Measurements from ENCODE around the gene SPTBN2.
A peak's percentile ranks its signal among the peaks of the same experiment; 100 is the strongest.

The SPTBN2 gene

DNA sequence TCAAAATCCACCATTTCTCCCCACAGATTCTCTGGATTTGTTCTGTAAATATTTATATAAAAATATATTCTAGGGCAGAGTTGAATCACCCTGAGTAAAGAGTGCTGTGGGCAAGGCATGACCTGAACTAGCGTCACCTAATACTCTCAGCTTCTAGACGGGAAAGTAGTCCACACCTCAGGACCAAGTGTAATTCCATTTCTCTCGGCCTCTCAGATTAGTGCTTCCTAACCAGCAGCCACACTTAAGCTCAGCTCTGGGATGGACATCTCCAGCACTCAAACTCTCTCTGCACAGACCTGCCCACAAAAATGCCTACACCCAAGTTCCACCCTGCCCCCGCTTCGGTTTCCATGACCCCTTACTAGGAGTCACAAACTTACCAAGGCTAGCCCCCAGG, 5.3 kb downstream of the SPTBN2 start:
- DNase-seq, result no peak

DNA sequence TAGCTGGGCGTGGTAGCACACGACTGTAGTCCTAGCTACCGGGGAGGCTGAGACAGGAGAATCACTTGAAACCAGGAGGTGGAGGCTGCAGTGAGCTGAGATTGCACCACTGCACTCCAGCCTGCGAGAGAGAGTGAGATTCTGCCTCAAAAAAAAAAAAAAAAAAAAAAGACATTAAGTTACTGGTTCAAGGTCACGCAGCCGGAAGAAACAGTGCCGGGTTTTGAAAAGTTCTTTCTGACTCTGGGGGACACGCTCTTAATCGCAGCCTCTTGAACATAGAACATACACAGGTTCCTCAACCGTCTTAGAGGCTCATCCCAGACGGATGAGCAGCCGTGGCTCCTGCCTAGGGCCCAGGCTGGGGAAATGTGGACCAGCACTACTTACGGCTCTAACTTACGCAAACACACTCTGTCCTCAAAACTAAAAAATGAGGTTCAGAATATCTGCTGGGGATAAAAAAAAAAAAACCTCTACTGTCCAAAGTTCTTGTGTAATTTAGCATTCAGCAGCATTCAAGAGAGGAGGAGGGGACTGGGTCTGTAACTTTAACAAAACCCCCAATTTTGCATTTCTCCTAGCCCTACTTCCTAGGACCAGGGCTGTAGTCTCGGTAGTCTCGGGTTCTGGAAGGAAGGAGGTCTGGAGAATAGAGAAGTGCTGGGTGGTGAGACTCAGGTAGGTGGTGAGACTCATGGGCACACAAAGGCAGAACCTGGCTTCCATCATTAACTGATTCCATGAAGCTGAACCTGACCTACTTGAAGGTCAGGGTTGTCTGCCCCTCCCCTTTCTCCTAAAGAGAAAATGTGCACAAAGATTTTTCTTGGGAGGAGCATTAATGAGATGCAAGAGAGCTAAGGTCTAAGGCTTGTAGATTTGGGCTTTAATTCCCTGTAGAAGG, 6.0 kb downstream of the SPTBN2 start:
- DNase-seq, result no peak

DNA sequence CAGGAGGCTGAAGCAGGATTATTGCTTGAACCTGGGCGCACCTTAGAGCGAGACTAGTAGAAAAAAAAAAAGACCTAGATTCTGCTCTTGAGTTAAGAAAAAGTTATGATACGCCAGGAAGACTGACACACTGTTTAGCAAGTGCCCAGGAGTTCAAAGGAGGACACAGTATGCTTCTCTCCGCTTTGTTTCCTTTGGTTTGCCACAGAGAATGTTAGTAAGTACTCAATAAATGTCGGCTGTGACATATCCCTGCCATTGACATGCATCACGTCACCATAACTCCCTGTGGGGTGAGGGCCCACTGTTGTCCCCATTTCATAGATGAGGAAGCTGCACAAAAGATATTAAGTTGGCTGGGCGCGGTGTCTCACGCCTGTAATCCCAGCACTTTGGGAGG, 7.1 kb downstream of the SPTBN2 start:
- no peak for DNase-seq

DNA sequence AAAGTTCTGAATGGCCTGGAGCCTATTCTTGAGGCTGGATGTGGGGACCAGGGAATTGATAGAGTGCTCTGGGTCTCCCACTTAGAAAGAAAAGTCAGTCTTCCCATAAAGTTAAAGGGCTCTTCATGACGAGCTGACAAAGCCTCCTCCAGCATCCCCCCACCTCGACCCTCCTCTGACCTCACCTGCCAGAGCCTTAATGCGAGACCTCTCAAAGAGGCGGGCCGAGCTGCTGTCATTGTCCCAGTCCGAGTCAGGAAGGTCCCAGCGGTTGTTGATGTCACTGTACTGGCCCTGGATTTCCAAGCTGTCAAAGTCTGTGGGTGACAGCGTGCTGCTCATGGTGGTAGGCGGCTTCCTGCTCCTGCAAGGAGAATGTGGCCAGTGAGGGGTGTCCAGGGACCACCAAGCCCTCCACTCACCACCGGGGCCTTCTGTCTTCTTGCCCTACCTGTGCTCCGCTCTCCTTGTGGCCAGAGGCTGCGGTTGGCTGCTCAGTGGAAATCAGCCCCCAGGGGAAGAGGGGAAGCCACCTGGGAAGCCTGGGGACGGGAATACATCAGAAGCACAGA, 8.0 kb downstream of the SPTBN2 start:
- DNase-seq, result no peak

DNA sequence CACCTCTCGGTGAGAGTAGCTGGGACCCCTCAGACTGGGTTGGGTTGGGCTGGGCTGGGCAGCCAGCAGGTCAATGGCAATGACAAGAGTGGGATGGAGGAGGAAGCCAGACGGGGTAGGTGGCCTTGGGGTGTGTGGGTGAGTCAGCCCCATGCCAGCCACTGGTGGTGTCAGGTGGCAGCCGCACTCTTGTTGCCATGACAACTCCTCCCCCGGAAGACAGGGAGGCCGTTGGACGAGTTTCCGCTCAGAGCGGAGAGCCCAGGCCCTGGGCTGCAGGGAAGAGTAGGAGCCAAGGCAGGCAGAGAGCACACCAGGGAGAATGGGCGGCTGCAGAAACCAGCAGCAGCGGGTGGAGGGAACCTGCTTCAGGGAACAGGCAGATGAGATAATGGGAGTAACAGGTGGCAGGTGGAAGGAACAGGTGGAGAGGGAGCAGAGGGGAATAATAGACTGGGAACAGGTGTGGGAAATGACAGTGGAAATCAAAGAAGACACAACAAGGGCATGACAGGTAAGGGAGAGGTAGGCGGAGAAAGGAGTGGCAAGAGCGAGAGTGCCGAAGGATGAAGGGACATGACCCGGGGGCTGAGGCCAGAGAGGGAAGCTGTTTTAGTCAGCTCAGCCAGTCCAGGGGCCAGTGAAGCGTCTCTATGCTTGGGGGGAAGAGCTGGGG, 8.7 kb downstream of the SPTBN2 start:
- DNase-seq, result peak in 1 of 2 donors; percentile 10

DNA sequence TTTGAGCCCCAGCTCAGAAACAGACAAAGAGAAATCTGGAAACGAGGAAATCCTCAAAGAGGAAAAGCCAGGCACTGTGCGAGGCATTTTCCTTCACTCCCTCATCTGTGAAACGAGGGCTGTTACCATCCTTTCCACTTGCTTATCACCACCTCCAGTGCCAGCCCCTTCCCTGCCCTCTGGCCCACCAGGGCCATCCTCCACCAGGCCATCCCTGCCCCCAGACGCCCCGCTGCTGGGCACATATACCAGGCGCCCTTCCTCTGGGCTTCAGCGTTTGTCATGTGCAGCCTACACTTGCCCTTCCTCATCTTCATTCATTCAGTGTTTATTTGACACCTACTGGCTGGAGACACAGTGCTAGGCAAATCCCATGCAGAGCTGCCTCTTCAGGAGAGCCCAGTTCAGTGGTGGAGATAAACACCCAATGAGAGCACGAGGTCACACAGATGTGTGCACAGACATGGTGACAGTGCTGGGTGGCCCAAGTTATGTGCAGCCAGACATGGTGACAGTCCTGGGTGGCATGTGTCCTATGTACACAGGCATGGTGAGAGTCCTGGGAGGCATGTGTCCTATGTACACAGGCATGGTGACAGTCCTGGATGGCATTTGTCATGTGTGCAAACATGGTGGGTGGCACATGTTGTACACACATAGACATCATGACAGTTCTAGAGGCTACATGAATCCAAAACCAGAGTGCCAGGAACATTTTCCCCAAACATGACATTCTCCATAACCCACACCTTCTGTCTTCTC, 9.7 kb downstream of the SPTBN2 start:
- no peak for DNase-seq

DNA sequence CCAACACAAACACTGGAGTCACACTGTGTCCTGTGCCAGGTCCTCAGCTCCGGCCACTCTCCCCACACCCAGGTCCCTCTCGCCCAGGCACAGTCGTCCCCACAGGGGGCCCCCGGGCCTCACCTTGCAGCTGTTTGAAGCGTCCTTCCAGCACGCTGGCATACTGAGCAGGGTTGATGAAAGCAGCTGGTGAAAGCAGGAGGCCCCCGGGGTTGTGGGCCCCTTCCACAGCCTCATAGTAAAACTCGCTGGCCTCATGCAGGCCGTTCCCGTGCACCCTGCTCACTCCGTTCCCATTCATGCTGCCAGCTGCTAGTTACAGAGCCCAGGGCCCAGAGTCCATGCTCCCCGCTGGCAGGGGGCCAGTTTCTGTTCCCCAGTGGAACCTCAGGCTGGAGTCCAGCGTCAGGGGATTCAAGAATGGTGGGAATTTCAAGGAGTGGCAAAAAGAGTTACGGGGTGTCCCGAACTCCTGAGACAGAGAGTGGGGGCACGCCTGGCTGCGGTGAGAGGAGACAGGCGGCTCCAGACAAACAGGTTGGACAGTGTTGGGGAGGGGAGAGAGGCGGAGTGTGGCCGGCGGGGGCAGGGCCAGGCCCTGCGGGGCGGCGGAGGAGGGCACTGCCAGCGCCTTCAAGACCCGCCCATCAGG, 10.6 kb downstream of the SPTBN2 start:
- no peak for DNase-seq

DNA sequence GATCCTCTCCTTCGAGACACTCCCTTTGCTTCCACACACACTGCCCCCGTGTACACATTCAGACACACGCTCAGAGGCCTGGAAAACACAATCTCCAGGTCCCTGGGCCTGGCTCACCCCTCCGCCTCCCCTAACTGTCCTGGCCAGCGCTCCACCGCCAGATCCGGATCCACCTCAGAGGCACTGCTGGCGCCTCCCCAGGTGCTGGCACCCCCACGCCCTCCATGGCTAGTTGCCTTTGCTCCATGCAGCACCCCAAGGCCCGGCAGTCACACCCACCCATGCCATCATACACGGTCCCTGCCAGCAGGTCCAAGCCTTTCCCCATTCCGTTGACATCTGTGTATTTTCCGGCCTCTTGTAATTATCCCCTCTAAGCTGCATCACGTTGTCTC, 11.1 kb downstream of the SPTBN2 start:
- no peak for DNase-seq

DNA sequence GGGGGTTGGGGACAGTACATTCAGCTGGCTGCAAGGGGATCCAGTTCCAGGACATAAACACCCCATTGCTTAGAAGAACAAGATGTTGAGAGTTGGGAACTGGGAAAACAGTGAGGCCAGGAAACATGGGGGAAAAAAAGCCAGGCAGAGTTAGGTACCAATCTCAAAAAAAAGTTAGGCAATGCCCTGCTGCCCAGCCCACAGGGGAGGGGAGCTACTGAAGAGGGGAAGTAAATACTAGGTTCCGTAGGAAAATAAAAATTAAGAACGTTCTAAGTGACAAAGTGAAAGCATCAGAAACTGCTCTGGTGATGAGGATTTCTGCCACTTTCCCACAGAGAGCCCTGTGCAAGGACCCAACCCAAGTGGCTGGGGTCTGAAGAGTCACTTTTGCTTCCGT, 12.0 kb downstream of the SPTBN2 start:
- DNase-seq, result no peak

DNA sequence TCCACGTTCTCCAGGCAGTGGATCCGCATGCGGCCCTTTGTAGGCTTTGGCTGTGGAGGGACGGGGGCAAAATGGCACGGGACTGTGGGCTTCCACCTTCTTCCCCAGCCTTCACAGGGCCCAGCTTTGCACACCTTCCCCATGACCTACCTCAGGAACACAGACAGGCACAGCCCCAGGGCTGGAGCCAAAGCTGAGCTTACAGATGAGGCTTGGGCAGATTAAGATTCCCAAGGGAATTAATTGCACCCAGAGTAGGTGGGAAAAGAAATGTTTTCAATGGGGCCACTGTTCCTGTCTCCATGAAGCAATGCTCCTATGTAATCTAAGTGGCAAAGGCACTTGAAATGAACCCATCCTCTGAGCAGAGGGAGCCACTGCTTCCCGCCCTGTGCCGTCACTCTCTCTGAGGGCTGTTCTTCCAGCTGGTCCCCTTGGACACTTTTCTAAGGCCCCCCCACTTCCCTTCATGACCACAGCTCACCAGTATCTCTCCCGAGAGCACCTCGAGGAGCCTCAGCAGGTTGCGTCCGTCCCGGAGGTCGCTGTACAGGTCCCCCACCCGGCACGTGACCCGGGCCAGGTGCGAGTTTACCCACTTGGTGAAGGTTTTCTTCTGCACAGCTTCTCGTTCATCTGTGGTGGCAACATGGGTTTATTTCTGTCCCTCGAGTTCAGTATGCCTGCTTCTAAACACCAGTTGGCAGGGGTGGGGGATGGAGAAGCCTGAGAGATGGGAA, 13.5 kb downstream of the SPTBN2 start:
- no peak for DNase-seq

DNA sequence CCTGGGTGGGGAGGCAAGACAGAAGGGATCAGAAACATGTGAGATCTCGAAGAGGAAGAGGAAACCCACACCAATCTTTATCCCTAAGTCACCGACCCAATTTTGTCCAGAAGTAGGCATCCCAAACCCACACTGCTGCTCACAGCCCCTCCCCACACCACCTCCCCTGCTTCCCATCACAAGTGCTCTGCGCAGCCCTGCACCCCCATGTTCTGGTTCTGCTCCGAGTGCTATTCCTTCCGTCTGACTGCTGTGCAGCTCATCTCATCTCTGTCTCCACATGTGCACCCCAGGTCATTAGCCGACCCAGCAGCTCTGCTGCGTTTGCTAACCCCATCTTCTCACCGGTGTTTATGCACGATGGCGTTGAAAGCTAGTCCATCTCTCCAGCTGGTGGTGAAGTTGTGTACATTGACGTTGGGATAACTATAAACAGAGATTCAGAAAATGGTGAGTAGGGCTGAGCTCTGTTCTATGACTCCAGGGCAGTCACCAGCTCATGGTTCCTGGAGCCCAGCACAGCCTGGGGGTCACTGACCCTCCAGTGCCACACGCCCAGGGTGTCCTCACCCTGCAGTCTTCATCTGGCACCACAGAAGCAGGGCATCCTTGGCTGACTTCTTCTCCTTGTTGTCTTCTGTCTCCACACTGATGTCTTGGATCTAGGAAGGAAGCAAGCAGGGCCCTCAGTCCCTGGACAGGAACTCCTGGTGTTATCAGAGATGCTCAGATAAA, 15.1 kb downstream of the SPTBN2 start:
- no peak for DNase-seq

DNA sequence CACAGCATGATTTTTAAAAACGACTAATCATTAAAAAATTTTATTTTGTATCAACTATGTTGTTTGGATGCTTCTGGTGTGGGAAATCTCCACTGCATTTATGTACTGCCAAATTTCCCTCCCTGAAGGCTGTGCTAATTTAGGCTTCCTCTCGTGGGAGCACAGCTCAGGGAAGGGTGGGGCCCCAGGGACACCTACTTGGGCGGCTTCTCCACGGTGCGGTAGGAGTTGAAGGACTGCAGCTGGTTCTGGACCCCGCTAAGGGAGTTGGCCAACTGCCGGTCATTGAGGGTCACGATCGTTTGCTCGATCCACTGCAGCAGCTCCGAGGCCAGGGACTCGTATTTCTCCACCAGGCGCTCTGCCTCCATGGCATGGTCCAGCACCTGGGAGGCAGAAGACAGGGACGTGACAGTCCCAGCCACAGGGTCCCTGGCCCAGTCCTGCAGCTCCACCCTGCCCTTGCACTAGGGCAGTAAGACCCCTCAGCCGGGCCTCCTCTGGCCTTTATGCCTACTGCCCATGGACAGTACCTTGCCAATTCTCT, 18.6 kb downstream of the SPTBN2 start:
- DNase-seq, result no peak

DNA sequence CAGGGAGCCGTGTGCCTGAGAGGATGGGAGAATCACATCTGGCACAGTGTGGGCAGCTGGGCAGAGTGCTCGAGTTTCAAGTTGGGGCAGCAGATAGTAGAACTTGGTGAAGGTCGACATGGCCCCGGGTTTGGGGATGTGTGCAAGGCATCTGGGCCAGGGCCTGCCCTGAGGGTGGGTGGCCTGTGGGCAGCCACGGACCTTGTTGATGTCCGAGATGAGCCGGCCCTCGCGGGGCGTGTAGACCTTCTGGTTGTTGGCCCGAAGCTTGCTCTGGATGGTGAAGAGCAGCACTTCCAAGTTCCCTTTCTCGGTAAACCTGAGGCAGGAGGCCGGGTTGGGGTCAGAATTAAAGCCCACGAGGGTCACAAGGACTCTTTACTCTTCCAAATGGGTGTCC, 20.3 kb downstream of the SPTBN2 start:
- DNase-seq, result no peak

DNA sequence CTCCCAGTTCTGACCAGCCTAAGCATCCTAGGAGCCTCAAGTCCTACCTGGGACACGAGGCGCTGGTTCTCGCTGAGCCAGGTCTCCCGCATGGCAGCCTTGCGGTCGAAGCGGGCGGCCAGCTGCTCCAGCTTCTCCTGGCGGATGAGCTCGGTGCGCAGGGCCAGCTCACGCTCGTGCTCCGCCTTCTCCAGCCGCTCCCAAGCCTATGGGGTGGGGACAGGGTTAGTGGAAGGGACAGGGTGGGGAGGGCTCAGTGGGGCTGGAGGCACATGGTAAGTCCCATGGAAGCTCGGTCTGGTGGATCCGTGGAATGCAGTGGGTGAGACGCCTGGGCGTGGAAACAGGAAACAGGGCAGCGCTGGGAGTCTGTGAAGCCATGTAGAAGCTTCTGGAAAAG, 20.9 kb downstream of the SPTBN2 start:
- DNase-seq, result no peak

DNA sequence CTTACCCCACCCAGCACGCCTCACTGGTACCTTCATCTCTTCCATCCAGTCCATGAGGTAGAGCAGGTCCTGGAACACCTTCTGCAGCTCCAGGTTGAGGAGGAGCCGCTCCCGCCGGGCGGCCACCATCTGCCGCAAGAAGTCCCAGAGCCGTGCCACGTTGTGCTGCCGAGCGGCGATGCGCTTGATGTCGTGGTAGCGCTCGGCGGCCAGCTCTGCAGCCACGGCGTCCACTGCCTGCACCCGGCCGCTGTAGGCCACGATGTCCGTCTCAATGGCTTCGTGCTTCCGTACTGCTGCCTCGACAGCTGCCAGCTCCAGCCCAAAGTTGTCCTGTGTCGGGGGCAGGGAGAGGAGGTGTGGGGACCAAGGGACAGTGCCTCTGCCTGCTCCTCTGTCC, 21.5 kb downstream of the SPTBN2 start:
- no peak for DNase-seq

DNA sequence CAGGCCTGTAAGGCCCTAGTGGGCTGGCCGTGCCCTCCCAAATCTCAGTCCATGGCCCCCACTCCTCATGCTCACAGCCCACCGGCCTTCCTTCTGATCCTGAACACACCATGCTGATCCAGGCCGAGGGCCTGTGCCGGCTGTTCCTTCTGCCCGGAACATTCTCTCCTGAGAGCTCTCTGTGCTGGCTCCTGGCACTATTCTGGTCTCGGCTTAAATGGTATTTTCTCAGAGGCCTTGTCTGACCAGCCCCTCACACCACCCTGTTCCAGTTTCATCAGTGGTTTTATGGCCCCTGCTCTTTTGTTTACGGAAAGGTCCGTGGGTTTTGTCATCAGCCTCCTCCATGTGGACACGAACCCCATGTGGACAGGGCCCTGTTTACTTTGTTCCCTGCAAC, 22.0 kb downstream of the SPTBN2 start:
- no peak for DNase-seq

DNA sequence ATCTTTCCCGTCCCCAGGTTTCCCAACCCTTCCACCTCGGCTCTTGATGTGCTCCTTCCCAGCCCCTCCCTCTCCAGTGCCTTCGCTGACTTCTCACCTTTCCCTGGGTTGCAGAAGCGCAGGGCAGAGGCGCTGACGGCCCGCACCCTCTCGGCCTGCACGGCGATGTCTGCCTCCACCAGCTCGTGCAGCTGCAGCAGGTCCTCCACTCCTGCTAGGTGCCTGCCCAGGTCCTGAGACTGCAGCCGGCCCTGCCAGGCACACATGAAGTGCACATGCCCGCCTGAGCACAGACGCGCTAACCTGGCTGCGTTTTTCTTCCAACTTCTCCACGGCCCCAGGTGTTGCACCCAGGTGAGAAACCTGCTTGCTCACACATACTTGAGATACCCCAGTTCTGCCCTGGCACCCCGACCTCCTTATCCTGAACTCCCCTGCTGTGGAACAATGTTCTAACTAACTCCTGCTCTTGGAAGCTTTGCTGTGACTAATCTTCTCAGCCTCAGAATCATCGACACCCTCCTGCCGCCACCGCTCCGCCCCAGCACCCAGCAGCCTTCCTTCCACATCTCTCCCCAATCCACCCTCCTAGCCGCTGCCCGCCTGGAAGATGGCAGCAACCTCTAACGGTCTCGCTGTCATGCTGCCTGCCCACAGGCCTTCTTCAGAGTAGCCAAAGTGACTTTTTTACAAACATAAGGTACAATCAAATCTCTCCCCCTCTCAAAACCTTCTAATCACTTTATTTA, 23.3 kb downstream of the SPTBN2 start:
- no peak for DNase-seq

DNA sequence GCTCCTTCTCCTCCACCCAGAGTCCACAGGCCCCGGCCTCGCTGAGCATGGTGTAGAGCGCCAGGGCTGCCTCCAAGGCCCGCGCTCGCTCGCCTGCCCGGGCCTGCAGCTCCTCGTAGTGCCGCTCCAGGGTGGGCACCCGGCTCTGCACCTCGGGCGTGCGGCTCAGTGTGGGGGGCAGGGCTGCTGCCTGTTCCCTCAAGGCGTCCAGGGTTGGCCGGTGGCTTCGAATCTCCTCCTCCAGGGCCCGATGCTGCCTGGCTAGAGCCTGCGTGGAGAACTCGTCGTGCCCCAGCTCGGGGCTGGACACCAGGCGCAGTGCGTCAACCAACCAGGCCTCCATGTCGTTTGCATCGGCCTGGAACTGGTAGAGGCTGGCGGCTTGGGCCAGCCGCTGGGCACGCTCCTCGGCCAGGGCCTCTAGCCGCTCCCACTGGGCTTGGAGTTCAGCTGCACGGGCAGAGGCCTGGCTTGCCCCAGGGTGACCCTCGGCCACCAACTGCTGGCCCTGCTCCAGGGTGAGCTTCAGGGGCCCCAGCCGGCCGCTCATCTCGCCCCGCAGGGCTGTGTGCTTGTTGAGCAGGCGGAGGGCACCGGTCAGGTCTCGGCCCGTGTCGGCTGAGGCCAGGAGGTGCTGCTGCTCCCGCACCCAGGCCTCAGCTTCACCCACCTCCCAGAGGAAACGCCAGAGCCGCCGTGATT, 24.2 kb downstream of the SPTBN2 start:
- DNase-seq, result no peak

DNA sequence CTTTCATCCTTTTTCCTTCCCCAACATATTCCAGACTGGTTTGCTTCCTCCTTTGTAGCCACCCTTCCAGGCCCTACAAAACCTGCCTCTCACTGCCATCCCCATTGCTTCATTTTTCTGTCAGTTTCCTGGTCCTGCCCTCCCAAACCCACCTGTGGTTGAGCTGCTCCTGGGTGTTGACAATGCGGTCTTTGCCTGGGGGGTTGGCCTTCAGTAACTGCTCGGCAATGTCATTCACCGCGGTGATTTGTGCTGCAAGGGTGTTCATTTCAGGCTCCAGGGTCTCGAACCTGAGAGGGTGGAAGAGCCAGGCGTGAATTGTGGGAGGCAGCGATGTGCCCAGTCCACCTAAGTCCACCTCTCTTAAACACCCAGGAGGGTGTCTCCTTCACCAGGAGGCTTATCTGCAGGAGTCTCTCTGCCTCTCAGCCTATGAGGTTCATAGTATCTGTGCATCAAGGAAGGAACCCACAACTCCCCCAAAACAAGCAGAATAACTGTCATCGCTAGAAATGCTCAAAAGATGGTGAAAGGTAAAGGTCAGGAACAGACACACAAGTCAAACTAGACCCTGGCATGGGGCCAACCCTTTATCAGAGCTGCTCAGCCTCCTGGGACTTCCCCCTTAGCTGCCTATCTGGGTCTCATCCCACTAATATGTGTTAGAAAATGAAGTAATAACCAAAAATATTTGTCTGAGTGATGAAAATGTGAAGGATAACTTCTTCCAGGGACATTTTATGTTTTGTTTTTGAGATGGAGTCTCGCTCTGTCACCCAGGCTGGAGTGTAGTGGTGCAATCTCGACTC, 27.4 kb downstream of the SPTBN2 start:
- no peak for DNase-seq
